ENCODE data around the gene HINT2.

The HINT2 gene

GRCh38 chr9:35840881-35841644 lies 26.2 kb upstream of the HINT2 start:
- no peak for DNase-seq

- no peak for DNase-seq
Measured at GRCh38 chr9:35839926-35840325, 25.1 kb upstream of the HINT2 start.

- no peak for DNase-seq
Measured at GRCh38 chr9:35836595-35836994, 21.8 kb upstream of the HINT2 start.

GRCh38 chr9:35835766-35836165 lies 20.9 kb upstream of the HINT2 start:
- DNase-seq, result no peak

- DNase-seq, result no peak
Measured at GRCh38 chr9:35835216-35835632, 20.4 kb upstream of the HINT2 start.

- DNase-seq, result no peak
Measured at GRCh38 chr9:35834260-35835215, 19.7 kb upstream of the HINT2 start.

GRCh38 chr9:35832814-35833213 lies 18.0 kb upstream of the HINT2 start:
- DNase-seq, result no peak

GRCh38 chr9:35831040-35831439 lies 16.2 kb upstream of the HINT2 start:
- no peak for DNase-seq

- no peak for DNase-seq
Measured at GRCh38 chr9:35829764-35830096, 14.9 kb upstream of the HINT2 start.

GRCh38 chr9:35829084-35829763 lies 14.4 kb upstream of the HINT2 start, which contains the start of gene TMEM8B:
Gene TMEM8B, plus strand, starts transcription at chr9:35829228. Its CDS starts 220 bp downstream, at chr9:35829448.
- DNase-seq, result peak; percentile 96

GRCh38 chr9:35828716-35829083 lies 13.9 kb upstream of the HINT2 start, which contains the start of gene FAM221B:
Gene FAM221B, minus strand, starts transcription at chr9:35828732. Its CDS starts 2,571 bp downstream, at chr9:35826161.
- DNase-seq, result peak; percentile 25

- DNase-seq, result no peak
Measured at GRCh38 chr9:35827486-35827885, 12.6 kb upstream of the HINT2 start.

GRCh38 chr9:35826071-35826701 lies 11.3 kb upstream of the HINT2 start:
- peak; percentile 38 for DNase-seq

GRCh38 chr9:35822926-35823325 lies 8.1 kb upstream of the HINT2 start:
- DNase-seq, result no peak

GRCh38 chr9:35820076-35820475 lies 5.2 kb upstream of the HINT2 start:
- DNase-seq, result no peak

- DNase-seq, result no peak
Measured at GRCh38 chr9:35818341-35818740, 3.5 kb upstream of the HINT2 start.

- no peak for DNase-seq
Measured at GRCh38 chr9:35816708-35817107, 1.9 kb upstream of the HINT2 start.

GRCh38 chr9:35814106-35814840 lies 569 bp downstream of the HINT2 start:
- peak; percentile 41 for DNase-seq

- no peak for DNase-seq
Measured at GRCh38 chr9:35813434-35814105, 1.3 kb downstream of the HINT2 start.

GRCh38 chr9:35812025-35812602 lies 2.7 kb downstream of the HINT2 start, which contains the start of gene SPAG8:
Gene SPAG8, minus strand, starts transcription at chr9:35812262. Its CDS starts 115 bp downstream, at chr9:35812147.
- DNase-seq, result peak; percentile 96
